ENCODE data around the gene HOXD12.

HOXD12 gene

GRCh38 chr2:176130957-176131847 is 31.6 kb downstream of the HOXD12 start:
- Histone ChIP-seq H3K79me2 (ENCODE audit: control insufficient read depth, insufficient read depth, low read length, unreplicated experiment) (peaks cover 27% of the 10 kb centered on the region), H3K27ac (ENCODE audit: low read depth, low read length) (peak overlapping the region; percentile 74), H3K27me3 (ENCODE audit: insufficient read depth, low read length) (no peaks in the 10 kb centered on the region), H3K4me3 (ENCODE audit: low read depth, low read length) (peak overlapping the region; percentile 79), H2AFZ (ENCODE audit: low read length, unreplicated experiment) (peak overlapping the region; percentile 19), H3K4me1 (ENCODE audit: control insufficient read depth, insufficient read depth, low read length, unreplicated experiment) (peaks cover 30% of the 10 kb centered on the region), H3K36me3 (ENCODE audit: insufficient read depth, low read length) (peaks cover 4% of the 10 kb centered on the region; the same call in 1 of the 2 replicates)

GRCh38 chr2:176131848-176132158 is 32.2 kb downstream of the HOXD12 start:
- peaks cover 4% of the 10 kb centered on the region; the same call in 1 of the 2 replicates for H3K36me3 ChIP-seq (ENCODE audit: insufficient read depth, low read length)
- H3K79me2 ChIP-seq (ENCODE audit: control insufficient read depth, insufficient read depth, low read length, unreplicated experiment), result peaks cover 33% of the 10 kb centered on the region
- peak overlapping the region; percentile 79 for H3K4me3 ChIP-seq (ENCODE audit: low read depth, low read length)
- H3K27me3 ChIP-seq (ENCODE audit: insufficient read depth, low read length), result no peaks in the 10 kb centered on the region
- H2AFZ ChIP-seq (ENCODE audit: low read length, unreplicated experiment), result no peak overlapping the region
- peaks cover 30% of the 10 kb centered on the region for H3K4me1 ChIP-seq (ENCODE audit: control insufficient read depth, insufficient read depth, low read length, unreplicated experiment)
- peak overlapping the region; percentile 74; the same call in 1 of the 2 replicates for H3K27ac ChIP-seq (ENCODE audit: low read depth, low read length)

- Histone ChIP-seq H3K79me2 (ENCODE audit: control insufficient read depth, insufficient read depth, low read length, unreplicated experiment) (peaks cover 40% of the 10 kb centered on the region), H3K27me3 (ENCODE audit: insufficient read depth, low read length) (no peaks in the 10 kb centered on the region), H2AFZ (ENCODE audit: low read length, unreplicated experiment) (no peak overlapping the region), H3K4me1 (ENCODE audit: control insufficient read depth, insufficient read depth, low read length, unreplicated experiment) (peaks cover 30% of the 10 kb centered on the region), H3K36me3 (ENCODE audit: insufficient read depth, low read length) (peaks cover 4% of the 10 kb centered on the region; the same call in 1 of the 2 replicates), H3K27ac (ENCODE audit: low read depth, low read length) (no peak overlapping the region), H3K4me3 (ENCODE audit: low read depth, low read length) (peak overlapping the region; percentile 31)
Observed at GRCh38 chr2:176132205-176133171, 32.9 kb downstream of the HOXD12 start.

- peaks cover 49% of the 10 kb centered on the region for H3K79me2 ChIP-seq (ENCODE audit: control insufficient read depth, insufficient read depth, low read length, unreplicated experiment)
- H3K27me3 ChIP-seq (ENCODE audit: insufficient read depth, low read length), result no peaks in the 10 kb centered on the region
- H3K4me1 ChIP-seq (ENCODE audit: control insufficient read depth, insufficient read depth, low read length, unreplicated experiment), result peaks cover 31% of the 10 kb centered on the region
- peaks cover 4% of the 10 kb centered on the region; the same call in 1 of the 2 replicates for H3K36me3 ChIP-seq (ENCODE audit: insufficient read depth, low read length)
- no peak overlapping the region for H2AFZ ChIP-seq (ENCODE audit: low read length, unreplicated experiment)
- no peak overlapping the region for H3K4me3 ChIP-seq (ENCODE audit: low read depth, low read length)
- H3K27ac ChIP-seq (ENCODE audit: low read depth, low read length), result no peak overlapping the region
Observed at GRCh38 chr2:176133389-176133788, 33.8 kb downstream of the HOXD12 start.

GRCh38 chr2:176134035-176134434 is 34.4 kb downstream of the HOXD12 start:
- 0 out of 2 replicates have a peak overlapping the region, but pooled peaks have one; percentile 88 for H3K27ac ChIP-seq (ENCODE audit: low read depth, low read length)
- peaks cover 4% of the 10 kb centered on the region; the same call in 1 of the 2 replicates for H3K36me3 ChIP-seq (ENCODE audit: insufficient read depth, low read length)
- peaks cover 37% of the 10 kb centered on the region for H3K4me1 ChIP-seq (ENCODE audit: control insufficient read depth, insufficient read depth, low read length, unreplicated experiment)
- no peak overlapping the region for H2AFZ ChIP-seq (ENCODE audit: low read length, unreplicated experiment)
- peaks cover 56% of the 10 kb centered on the region for H3K79me2 ChIP-seq (ENCODE audit: control insufficient read depth, insufficient read depth, low read length, unreplicated experiment)
- H3K4me3 ChIP-seq (ENCODE audit: low read depth, low read length), result no peak overlapping the region
- H3K27me3 ChIP-seq (ENCODE audit: insufficient read depth, low read length), result no peaks in the 10 kb centered on the region

- Histone ChIP-seq H3K79me2 (ENCODE audit: control insufficient read depth, insufficient read depth, low read length, unreplicated experiment) (peaks cover 62% of the 10 kb centered on the region), H3K27me3 (ENCODE audit: insufficient read depth, low read length) (no peaks in the 10 kb centered on the region), H2AFZ (ENCODE audit: low read length, unreplicated experiment) (peak overlapping the region; percentile 43), H3K27ac (ENCODE audit: low read depth, low read length) (peak overlapping the region; percentile 88), H3K36me3 (ENCODE audit: insufficient read depth, low read length) (peaks cover 4% of the 10 kb centered on the region; the same call in 1 of the 2 replicates), H3K4me1 (ENCODE audit: control insufficient read depth, insufficient read depth, low read length, unreplicated experiment) (peaks cover 37% of the 10 kb centered on the region), H3K4me3 (ENCODE audit: low read depth, low read length) (peak overlapping the region; percentile 83)
Observed at GRCh38 chr2:176135035-176135440, 35.4 kb downstream of the HOXD12 start.

GRCh38 chr2:176136374-176137251 is 37.0 kb downstream of the HOXD12 start:
- Histone ChIP-seq H3K79me2 (ENCODE audit: control insufficient read depth, insufficient read depth, low read length, unreplicated experiment) (peaks cover 59% of the 10 kb centered on the region), H3K4me3 (ENCODE audit: low read depth, low read length) (peak overlapping the region; percentile 83), H3K36me3 (ENCODE audit: insufficient read depth, low read length) (peaks cover 4% of the 10 kb centered on the region; the same call in 1 of the 2 replicates)

GRCh38 chr2:176137252-176137580 is 37.6 kb downstream of the HOXD12 start:
- Histone ChIP-seq H2AFZ (ENCODE audit: low read length, unreplicated experiment) (peak overlapping the region; percentile 68), H3K27me3 (ENCODE audit: insufficient read depth, low read length) (no peaks in the 10 kb centered on the region), H3K4me3 (ENCODE audit: low read depth, low read length) (peak overlapping the region; percentile 83), H3K4me1 (ENCODE audit: control insufficient read depth, insufficient read depth, low read length, unreplicated experiment) (peaks cover 36% of the 10 kb centered on the region), H3K36me3 (ENCODE audit: insufficient read depth, low read length) (peaks cover 1% of the 10 kb centered on the region; the same call in 1 of the 2 replicates), H3K27ac (ENCODE audit: low read depth, low read length) (peak overlapping the region; percentile 88), H3K79me2 (ENCODE audit: control insufficient read depth, insufficient read depth, low read length, unreplicated experiment) (peaks cover 61% of the 10 kb centered on the region)

More at GRCh38 chr2:176136374-176137251, 37.0 kb downstream of the HOXD12 start:
- Histone ChIP-seq H2AFZ (ENCODE audit: low read length, unreplicated experiment) (peak overlapping the region; percentile 68), H3K4me1 (ENCODE audit: control insufficient read depth, insufficient read depth, low read length, unreplicated experiment) (peaks cover 36% of the 10 kb centered on the region), H3K27me3 (ENCODE audit: insufficient read depth, low read length) (no peaks in the 10 kb centered on the region), H3K27ac (ENCODE audit: low read depth, low read length) (peak overlapping the region; percentile 88)

- peaks cover 36% of the 10 kb centered on the region for H3K4me1 ChIP-seq (ENCODE audit: control insufficient read depth, insufficient read depth, low read length, unreplicated experiment)
- H2AFZ ChIP-seq (ENCODE audit: low read length, unreplicated experiment), result peak overlapping the region; percentile 90
- H3K27ac ChIP-seq (ENCODE audit: low read depth, low read length), result 0 out of 2 replicates have a peak overlapping the region, but pooled peaks have one; percentile 3
- peaks cover 60% of the 10 kb centered on the region for H3K79me2 ChIP-seq (ENCODE audit: control insufficient read depth, insufficient read depth, low read length, unreplicated experiment)
- H3K36me3 ChIP-seq (ENCODE audit: insufficient read depth, low read length), result no peaks in the 10 kb centered on the region
- peak overlapping the region; percentile 83 for H3K4me3 ChIP-seq (ENCODE audit: low read depth, low read length)
- no peaks in the 10 kb centered on the region for H3K27me3 ChIP-seq (ENCODE audit: insufficient read depth, low read length)
Observed at GRCh38 chr2:176137906-176138305, 38.3 kb downstream of the HOXD12 start.
